Keratinocyte (primary cell): ENCODE results near the gene MPP4.

Experiments
- EZH2 ChIP-seq: IDR thresholded peaks from one replicate; pipeline ENCODE4 v1.6.1; 2012; ENCODE audit warnings: inconsistent platforms, mild to moderate bottlenecking, low read length, moderate library complexity
- TF ChIP-seq, protein P1 (sequence below), 3 experiments: IDR thresholded peaks in 1 of 3; conservative IDR thresholded peaks in 1 of 3; optimal IDR thresholded peaks in 1 of 3; 2 replicates in 2 of 3; 3 replicates in 1 of 3; pipeline versions ENCODE3 to v1.5.1; 2011; ENCODE audit warnings: low read length in 3 of 3, mild to moderate bottlenecking in 3 of 3, moderate library complexity in 2 of 3, control low read depth in 1 of 3, inconsistent platforms in 1 of 3; ENCODE audit not compliant: insufficient read depth in 2 of 3; ENCODE audit errors: extremely low read depth in 1 of 3

DNA sequence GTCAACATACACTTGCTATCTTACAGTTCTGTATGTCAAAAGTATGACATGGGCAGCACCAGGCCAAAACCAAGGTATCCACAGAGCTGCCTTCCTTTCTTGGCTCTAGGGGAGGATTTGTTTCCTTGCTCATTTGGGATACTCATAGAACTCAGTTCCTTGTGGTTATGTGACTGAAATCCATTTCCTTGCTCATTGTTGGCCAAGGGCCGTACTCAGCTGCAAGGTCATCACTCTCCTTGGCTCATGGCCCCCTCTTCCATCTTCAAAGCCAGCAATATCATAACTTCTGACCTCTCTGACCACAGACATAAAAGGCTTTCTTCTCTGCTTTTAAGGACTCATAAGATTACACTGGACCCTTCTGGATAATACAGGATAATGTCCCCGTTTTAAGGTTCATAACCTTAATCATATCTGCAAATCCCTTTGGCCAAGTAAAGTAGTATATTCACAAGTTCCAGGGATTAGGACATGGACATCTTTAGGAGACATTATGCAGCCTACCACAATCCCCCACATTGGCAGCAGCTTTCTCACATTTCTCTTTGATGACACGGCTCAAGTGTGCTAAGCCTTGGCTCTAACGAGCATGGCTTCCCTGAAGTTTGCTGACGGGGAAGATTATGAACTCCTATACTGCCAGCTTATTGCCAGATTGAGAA is 76.0 kb downstream of the MPP4 start:
- TF ChIP-seq, protein P1, sequence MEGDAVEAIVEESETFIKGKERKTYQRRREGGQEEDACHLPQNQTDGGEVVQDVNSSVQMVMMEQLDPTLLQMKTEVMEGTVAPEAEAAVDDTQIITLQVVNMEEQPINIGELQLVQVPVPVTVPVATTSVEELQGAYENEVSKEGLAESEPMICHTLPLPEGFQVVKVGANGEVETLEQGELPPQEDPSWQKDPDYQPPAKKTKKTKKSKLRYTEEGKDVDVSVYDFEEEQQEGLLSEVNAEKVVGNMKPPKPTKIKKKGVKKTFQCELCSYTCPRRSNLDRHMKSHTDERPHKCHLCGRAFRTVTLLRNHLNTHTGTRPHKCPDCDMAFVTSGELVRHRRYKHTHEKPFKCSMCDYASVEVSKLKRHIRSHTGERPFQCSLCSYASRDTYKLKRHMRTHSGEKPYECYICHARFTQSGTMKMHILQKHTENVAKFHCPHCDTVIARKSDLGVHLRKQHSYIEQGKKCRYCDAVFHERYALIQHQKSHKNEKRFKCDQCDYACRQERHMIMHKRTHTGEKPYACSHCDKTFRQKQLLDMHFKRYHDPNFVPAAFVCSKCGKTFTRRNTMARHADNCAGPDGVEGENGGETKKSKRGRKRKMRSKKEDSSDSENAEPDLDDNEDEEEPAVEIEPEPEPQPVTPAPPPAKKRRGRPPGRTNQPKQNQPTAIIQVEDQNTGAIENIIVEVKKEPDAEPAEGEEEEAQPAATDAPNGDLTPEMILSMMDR (optimal IDR thresholded peaks at IDR 0.05 in 1 of 3, IDR thresholded peaks at IDR 0.05 in 1 of 3, conservative IDR thresholded peaks at IDR 0.05 in 1 of 3; ENCODE audit: extremely low read depth in 1 of 3, insufficient read depth in 2 of 3, low read length in 3 of 3) = no peak
- no peak for TF ChIP-seq EZH2
